Adrenal gland (tissue), 12 donors: ENCODE data around the gene SPRR4. TPM values are rescaled to one million over a fixed set of nuclear protein-coding genes. Genes with fewer than 3 reads are reported as not detected.
"Not testable (repeated sequence)": the region's sequence is repeated elsewhere in the genome, so short reads cannot be mapped to it uniquely, and the experiment has no call there.

Experiments
- DNase-seq, 7 donors: peaks; one replicate each; pipeline ENCODE4 v3.0.0-alpha.2; 2019 to 2020
- H3K27ac ChIP-seq, 5 donors: fragments of 200-600 bp; sonication (generic) in 4 of 5; 1 replicate in 3 of 5; 2 replicates in 2 of 5; pipeline versions ENCODE4 v1.5.1 to v1.8.0; 2016 to 2020; ENCODE audit warnings: mild to moderate bottlenecking in 1 of 5
- H3K27me3 ChIP-seq: fragments of 200-600 bp; 2 replicates; pipeline ENCODE4 v1.8.0; 2021
- H3K36me3 ChIP-seq, 2 donors: fragments of 200-600 bp; replicated peaks in 1 of 2; 1 replicate in 1 of 2; 2 replicates in 1 of 2; pipeline versions ENCODE4 v1.5.1 to v1.8.0; 2018 to 2022
- H3K4me1 ChIP-seq, 2 donors: fragments of 200-600 bp; replicated peaks in 1 of 2; 1 replicate in 1 of 2; 2 replicates in 1 of 2; pipeline versions ENCODE4 v1.5.1 to v1.8.0; 2018 to 2021
- H3K4me3 ChIP-seq, 4 donors: fragments of 200-600 bp; sonication (generic) in 3 of 4; one replicate each; pipeline ENCODE4 v1.5.1; 2016 to 2018
- H3K9me3 ChIP-seq, 3 donors: fragments of 200-600 bp; sonication (generic) in 1 of 3; replicated peaks in 1 of 3; 1 replicate in 2 of 3; 2 replicates in 1 of 3; pipeline versions ENCODE4 v1.5.1 to v1.8.0; 2016 to 2021
- POLR2A ChIP-seq, 2 donors: fragments of 450-650 bp; IDR thresholded peaks; one replicate each; pipeline ENCODE4 v1.6.1; 2017; ENCODE audit warnings: antibody characterized with exemption in 2 of 2, mild to moderate bottlenecking in 2 of 2, moderate library complexity in 1 of 2
- WGBS, 4 donors: extraction: QIAGEN DNeasy Blood & Tissue Kit in 2 of 4; methylation state at CpG; one replicate each; pipeline versions ENCODE4 v1.1.5 to v1.1.7; 2013 to 2017; 5-methylcytosine and 5-hydroxymethylcytosine counted together
- intact Hi-C, 2 donors: fragments of 100-400 bp; cut with DNase I; formaldehyde crosslinking; loops; one replicate each; pipeline versions ENCODE4 v1.14.1 to v1.15.0; 2022 to 2023
- polyA plus RNA-seq, 3 donors: library from polyadenylated mRNA; stranded (reverse); fragments of 200-250 nt in 2 of 3; fragments of 350-450 nt in 1 of 3; fragmentation: Illumina TruSeq in 1 of 3; extraction: RNeasy Lipid Tissue Mini Kit (QIAGEN cat#74804) in 1 of 3; gene quantifications; one replicate each; pipeline ENCODE4 v1.2.3, GENCODE V29; 2013 to 2014
- small RNA-seq, 2 donors: library from RNA; depleted of rRNA; stranded (forward); fragments of <200 nt; gene quantifications; one replicate each; pipeline ENCODE3, GENCODE V24; 2016
- total RNA-seq, 9 donors: library from RNA; depleted of rRNA in 4 of 9; stranded (reverse); fragments of >200 nt in 4 of 9; fragments of 120-200 nt in 1 of 9; fragmentation: NEBNext Ultra II Directional in 1 of 9; extraction: Animal tissue kit (Norgen Biotek cat#: 25700) in 1 of 9; gene quantifications; one replicate each; pipeline versions ENCODE4 v1.1.0 to v1.2.4, GENCODE V29; 2013 to 2023
- TF ChIP-seq, protein P1 (sequence below), 6 experiments: fragments of 450-650 bp in 4 of 6; fragments of 200-600 bp in 2 of 6; sonication (generic) in 1 of 6; IDR thresholded peaks; 1 replicate in 5 of 6; 2 replicates in 1 of 6; pipeline versions ENCODE4 v1.5.1 to v1.8.0; 2016 to 2021; ENCODE audit warnings: antibody characterized with exemption in 6 of 6, mild to moderate bottlenecking in 2 of 6, moderate library complexity in 1 of 6
- donor health status: healthy with polysubstance abuse.
- donor health status: Bipolar disorder and iron deficiency.
- donor health status: DM: yes; HTN: yes; CAD: no.
- donor health status: DM: no; HTN: no; CAD: no.
- donor health status: DM: no; HTN: no; CAD: no.
- donor health status: DM: yes; HTN: yes; CAD: no.

Gene SPRR4
- total and polyA plus RNA-seq, 12 donors = not detected

DNA sequence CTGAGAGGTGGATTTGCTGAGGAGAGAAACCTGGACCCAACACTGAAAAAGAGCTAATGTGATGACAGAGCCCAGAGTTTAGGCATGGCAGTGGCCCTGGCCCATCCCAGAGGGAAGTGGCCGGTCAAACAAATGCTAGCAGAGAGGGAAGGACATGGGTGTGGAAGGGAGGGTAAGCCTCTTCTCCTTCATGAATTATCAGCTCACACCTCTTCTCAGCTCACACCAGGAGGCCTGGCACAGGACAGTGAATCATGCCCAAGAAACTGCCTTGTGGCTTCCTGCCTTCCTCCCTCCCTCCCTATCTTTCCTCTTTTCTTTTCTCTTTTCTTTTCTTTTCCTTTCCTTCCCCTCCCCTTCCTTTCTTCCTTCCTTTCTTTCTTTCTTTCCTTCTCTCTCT lies 29.8 kb downstream of the SPRR4 start:
- 100% methylated on average over 1 of the region's 1 CpG for WGBS, 4 donors

DNA sequence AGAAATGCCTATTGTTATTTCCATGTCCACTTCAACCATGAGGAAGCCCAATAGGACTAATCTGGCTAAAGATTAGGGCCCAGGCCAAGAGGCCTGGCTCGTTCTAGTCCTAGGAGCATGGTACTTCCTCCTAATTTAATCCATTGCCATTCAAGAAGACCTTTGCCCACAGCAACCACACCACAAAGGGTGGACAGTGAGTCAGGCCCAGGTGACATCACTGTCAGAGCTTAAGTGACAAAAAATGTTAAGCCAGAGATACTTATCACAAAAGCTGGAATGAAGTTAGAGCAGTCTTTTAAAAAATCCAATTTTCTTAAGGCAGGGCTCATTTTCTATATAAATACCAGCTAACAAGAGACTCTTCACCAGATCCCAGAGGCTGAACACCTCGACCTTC lies 30.9 kb downstream of the SPRR4 start, which contains the start of gene SPRR3:
SPRR3 (plus strand) TSS at position 368 of the 400 bp plus-strand sequence. CDS start 1,272 bp downstream, outside the sequence.
- DNase-seq = no peak
- Histone ChIP-seq H3K27ac (no peak within 1 kb of the TSS), H3K9me3 (no peaks in the 10 kb centered on the region), H3K27me3 (no peaks in the 10 kb centered on the region), H3K4me3 (no peak within 1 kb of the TSS), H3K36me3 (no peaks in the 10 kb centered on the region), H3K4me1 (no peaks in the 10 kb centered on the region)
- intact Hi-C loops = no loop called here
- TF ChIP-seq POLR2A (IDR thresholded peaks at IDR 0.05) = no peak
- TF ChIP-seq, protein P1, sequence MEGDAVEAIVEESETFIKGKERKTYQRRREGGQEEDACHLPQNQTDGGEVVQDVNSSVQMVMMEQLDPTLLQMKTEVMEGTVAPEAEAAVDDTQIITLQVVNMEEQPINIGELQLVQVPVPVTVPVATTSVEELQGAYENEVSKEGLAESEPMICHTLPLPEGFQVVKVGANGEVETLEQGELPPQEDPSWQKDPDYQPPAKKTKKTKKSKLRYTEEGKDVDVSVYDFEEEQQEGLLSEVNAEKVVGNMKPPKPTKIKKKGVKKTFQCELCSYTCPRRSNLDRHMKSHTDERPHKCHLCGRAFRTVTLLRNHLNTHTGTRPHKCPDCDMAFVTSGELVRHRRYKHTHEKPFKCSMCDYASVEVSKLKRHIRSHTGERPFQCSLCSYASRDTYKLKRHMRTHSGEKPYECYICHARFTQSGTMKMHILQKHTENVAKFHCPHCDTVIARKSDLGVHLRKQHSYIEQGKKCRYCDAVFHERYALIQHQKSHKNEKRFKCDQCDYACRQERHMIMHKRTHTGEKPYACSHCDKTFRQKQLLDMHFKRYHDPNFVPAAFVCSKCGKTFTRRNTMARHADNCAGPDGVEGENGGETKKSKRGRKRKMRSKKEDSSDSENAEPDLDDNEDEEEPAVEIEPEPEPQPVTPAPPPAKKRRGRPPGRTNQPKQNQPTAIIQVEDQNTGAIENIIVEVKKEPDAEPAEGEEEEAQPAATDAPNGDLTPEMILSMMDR (IDR thresholded peaks at IDR 0.05) = no peak
- WGBS, 4 donors = 72 to 94% (median 80%) methylated on average over 2 of the region's 2 CpGs

More for the DNA sequence above, 29.8 kb downstream of the SPRR4 start:
- H3K36me3 ChIP-seq = no peaks in the 10 kb centered on the region
- no peak overlapping the region for H3K4me3 ChIP-seq
- no peaks in the 10 kb centered on the region for H3K4me1 ChIP-seq
- intact Hi-C loops = no loop called here
- no peak for DNase-seq
- no peak for TF ChIP-seq POLR2A (IDR thresholded peaks at IDR 0.05)
- TF ChIP-seq, protein P1 (IDR thresholded peaks at IDR 0.05) = no peak
- no peaks in the 10 kb centered on the region for H3K9me3 ChIP-seq
- H3K27me3 ChIP-seq = no peaks in the 10 kb centered on the region
- no peak overlapping the region for H3K27ac ChIP-seq

DNA sequence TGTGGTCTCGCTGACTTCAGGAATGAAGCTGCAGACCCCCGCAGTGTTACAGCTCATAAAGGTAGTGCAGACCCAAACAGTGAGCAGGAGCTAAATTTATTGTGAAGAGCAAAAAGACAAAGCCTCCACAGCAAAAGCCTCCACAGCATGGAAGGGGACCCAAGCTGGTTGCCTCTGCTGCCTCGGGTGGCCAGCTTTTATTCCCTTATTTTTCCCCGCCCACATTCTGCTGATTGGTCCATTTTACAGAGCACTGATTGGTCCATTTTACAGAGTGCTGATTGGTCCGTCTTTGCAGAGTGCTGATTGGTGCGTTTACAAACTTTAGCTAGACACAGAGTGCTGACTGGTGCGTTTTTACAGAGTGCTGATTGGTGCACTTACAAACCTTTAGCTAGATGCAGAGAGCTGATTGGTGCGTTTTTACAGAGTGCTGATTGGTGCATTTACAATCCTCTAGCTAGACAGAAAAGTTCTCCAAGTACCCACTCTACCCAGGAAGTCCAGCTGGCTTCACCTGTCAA lies 40.8 kb downstream of the SPRR4 start:
- H3K36me3 ChIP-seq, H3K27me3 ChIP-seq, H3K4me1 ChIP-seq, H3K27ac ChIP-seq, DNase-seq, H3K9me3 ChIP-seq, H3K4me3 ChIP-seq, intact Hi-C loops: not testable (repeated sequence)
- 80 to 87% (median 83%) methylated on average over 8 of the region's 8 CpGs for WGBS, 4 donors

DNA sequence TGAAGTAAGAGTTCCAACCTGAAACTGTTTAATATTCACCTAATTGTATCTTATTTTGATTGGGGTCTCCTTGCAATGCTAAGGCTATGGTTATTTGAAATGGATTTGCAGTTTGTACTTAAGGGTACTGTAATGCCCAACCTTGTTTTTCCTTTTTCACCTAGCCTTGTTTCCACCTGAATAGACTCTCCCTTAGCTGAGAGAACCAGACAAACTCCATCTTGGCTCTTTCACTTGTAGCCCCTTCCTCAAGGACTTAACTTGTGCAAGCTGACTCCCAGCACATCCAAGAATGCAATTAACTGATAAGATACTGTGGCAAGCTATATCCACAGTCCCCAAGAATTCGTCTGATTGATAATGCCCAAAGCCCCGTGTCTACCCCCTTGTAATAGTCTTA lies 51.4 kb downstream of the SPRR4 start:
- H3K27me3 ChIP-seq, H3K9me3 ChIP-seq, DNase-seq, H3K4me1 ChIP-seq, intact Hi-C loops, H3K4me3 ChIP-seq, H3K27ac ChIP-seq, H3K36me3 ChIP-seq: not testable (repeated sequence)
- WGBS, 4 donors = 39 to 50% (median 43%) methylated on average over 2 of the region's 2 CpGs

Small RNA genes within 50 kb of the gene (small RNA-seq; reads per million reads assigned to genes)
- 0 reads per million in 2 donors for gene RF00322
- gene SPRR1A = 0 reads per million in 2 donors

Other genes with a start within 250 kb of the SPRR4 start
- gene KPRP, start 212.6 kb upstream of the SPRR4 start, total RNA-seq = not detected
- gene KPRP, start 212.6 kb upstream of the SPRR4 start, polyA plus RNA-seq = not detected
- not detected for gene LCE1F, start 195.5 kb upstream of the SPRR4 start, total RNA-seq
- not detected for gene LCE1F, start 195.5 kb upstream of the SPRR4 start, polyA plus RNA-seq
- not detected for gene LCE1E, start 184.4 kb upstream of the SPRR4 start, total RNA-seq
- not detected for gene LCE1E, start 184.4 kb upstream of the SPRR4 start, polyA plus RNA-seq
- gene LCE1D, start 173.9 kb upstream of the SPRR4 start, total RNA-seq = not detected
- not detected for gene LCE1D, start 173.9 kb upstream of the SPRR4 start, polyA plus RNA-seq
- not detected for gene LCE1C, start 164.0 kb upstream of the SPRR4 start, total RNA-seq
- not detected for gene LCE1C, start 164.0 kb upstream of the SPRR4 start, polyA plus RNA-seq
- not detected for gene LCE1B, start 158.7 kb upstream of the SPRR4 start, total RNA-seq
- gene LCE1B, start 158.7 kb upstream of the SPRR4 start, polyA plus RNA-seq = not detected
- not detected for gene LCE1A, start 143.2 kb upstream of the SPRR4 start, total RNA-seq
- gene LCE1A, start 143.2 kb upstream of the SPRR4 start, polyA plus RNA-seq = not detected
- not detected for gene LCE6A, start 127.8 kb upstream of the SPRR4 start, total RNA-seq
- gene LCE6A, start 127.8 kb upstream of the SPRR4 start, polyA plus RNA-seq = not detected
- gene LCE7A, start 110.7 kb upstream of the SPRR4 start, total RNA-seq = not detected
- not detected for gene LCE7A, start 110.7 kb upstream of the SPRR4 start, polyA plus RNA-seq
- gene SMCP, start 92.3 kb upstream of the SPRR4 start, total RNA-seq = not detected
- gene SMCP, start 92.3 kb upstream of the SPRR4 start, polyA plus RNA-seq = not detected
- not detected for gene IVL, start 62.1 kb upstream of the SPRR4 start, total RNA-seq
- gene IVL, start 62.1 kb upstream of the SPRR4 start, polyA plus RNA-seq = under 1 TPM in 2 of 3 donors, not detected in 1; 0.16 to 0.30 TPM
- not detected for gene SPRR5, start 23.4 kb upstream of the SPRR4 start, total RNA-seq
- gene SPRR5, start 23.4 kb upstream of the SPRR4 start, polyA plus RNA-seq = not detected
- not detected for gene SPRR1A, start 13.4 kb downstream of the SPRR4 start, total RNA-seq
- not detected for gene SPRR1A, start 13.4 kb downstream of the SPRR4 start, polyA plus RNA-seq
- gene SPRR3, start 31.1 kb downstream of the SPRR4 start, total RNA-seq = under 1 TPM in 1 of 9 donors, not detected in 8; 0.67 TPM
- gene SPRR3, start 31.1 kb downstream of the SPRR4 start, polyA plus RNA-seq = 1 to 10 TPM; 2.2 to 6.1 (median 2.9) TPM
- under 1 TPM in 1 of 9 donors, not detected in 8; 0.74 TPM for gene SPRR1B, start 60.6 kb downstream of the SPRR4 start, total RNA-seq
- gene SPRR1B, start 60.6 kb downstream of the SPRR4 start, polyA plus RNA-seq = under 1 TPM in 2 of 3 donors, not detected in 1; 0.74 to 0.80 TPM
- gene SPRR2D, start 70.5 kb downstream of the SPRR4 start, total RNA-seq = not detected
- gene SPRR2D, start 70.5 kb downstream of the SPRR4 start, polyA plus RNA-seq = under 1 TPM in 2 of 3 donors, not detected in 1; 0.71 to 0.88 TPM
- gene SPRR2A, start 86.9 kb downstream of the SPRR4 start, total RNA-seq = not detected
- gene SPRR2A, start 86.9 kb downstream of the SPRR4 start, polyA plus RNA-seq = under 1 TPM in 2 of 3 donors, not detected in 1; 0.97 to 0.98 TPM
- gene SPRR2B, start 101.0 kb downstream of the SPRR4 start, total RNA-seq = under 1 TPM in 1 of 9 donors, not detected in 8; 0.50 TPM
- not detected for gene SPRR2B, start 101.0 kb downstream of the SPRR4 start, polyA plus RNA-seq
- gene SPRR2E, start 123.9 kb downstream of the SPRR4 start, total RNA-seq = not detected
- under 1 TPM in 1 of 3 donors, not detected in 2; 0.54 TPM for gene SPRR2E, start 123.9 kb downstream of the SPRR4 start, polyA plus RNA-seq
- gene SPRR2F, start 142.9 kb downstream of the SPRR4 start, total RNA-seq = not detected
- not detected for gene SPRR2F, start 142.9 kb downstream of the SPRR4 start, polyA plus RNA-seq
- not detected for gene SPRR2G, start 180.2 kb downstream of the SPRR4 start, total RNA-seq
- not detected for gene SPRR2G, start 180.2 kb downstream of the SPRR4 start, polyA plus RNA-seq
- not detected for gene LELP1, start 232.8 kb downstream of the SPRR4 start, total RNA-seq
- gene LELP1, start 232.8 kb downstream of the SPRR4 start, polyA plus RNA-seq = not detected
- not detected for gene PRR9, start 246.9 kb downstream of the SPRR4 start, total RNA-seq
- gene PRR9, start 246.9 kb downstream of the SPRR4 start, polyA plus RNA-seq = not detected